GM21723 (cell line): ENCODE data around the gene UHRF1.
"Not testable (repeated sequence)": the region's sequence is repeated elsewhere in the genome, so short reads cannot be mapped to it uniquely, and the experiment has no call there.

Experiments
- ATAC-seq: cut with Tn5 transposase; IDR thresholded peaks from one replicate; pipeline ENCODE4 v1.9.1; 2021; ENCODE audit warnings: mild to moderate bottlenecking, moderate library complexity; ENCODE audit not compliant: unreplicated experiment

The UHRF1 gene

GRCh38 chr19:4909156-4909896 is at the start of gene UHRF1:
Gene UHRF1 (plus strand): TSS chr19:4909501. CDS start chr19:4910886, 1,385 bp downstream.
- ATAC-seq, result peak; percentile 20

GRCh38 chr19:4859697-4860096 is 49.6 kb upstream of the UHRF1 start:
- ATAC-seq, result no peak

GRCh38 chr19:4861147-4861546 is 48.2 kb upstream of the UHRF1 start:
- ATAC-seq, result no peak

- ATAC-seq, result no peak
Observed at GRCh38 chr19:4866595-4867424, 42.5 kb upstream of the UHRF1 start.

- ATAC-seq, result peak; percentile 60
Observed at GRCh38 chr19:4867534-4868285, 41.6 kb upstream of the UHRF1 start, which contains the start of gene PLIN3. Gene PLIN3 (minus strand): TSS chr19:4867667. CDS start chr19:4861394, 6,273 bp downstream.

- ATAC-seq, result no peak
Observed at GRCh38 chr19:4868286-4868834, 40.9 kb upstream of the UHRF1 start.

- ATAC-seq, result no peak
Observed at GRCh38 chr19:4870025-4870700, 39.1 kb upstream of the UHRF1 start.

- no peak for ATAC-seq
Observed at GRCh38 chr19:4871711-4872110, 37.6 kb upstream of the UHRF1 start.

- ATAC-seq, result no peak
Observed at GRCh38 chr19:4873930-4874329, 35.4 kb upstream of the UHRF1 start.

- no peak for ATAC-seq
Observed at GRCh38 chr19:4877753-4878490, 31.4 kb upstream of the UHRF1 start.

- ATAC-seq, result no peak
Observed at GRCh38 chr19:4878491-4878968, 30.8 kb upstream of the UHRF1 start.

GRCh38 chr19:4879041-4879440 is 30.3 kb upstream of the UHRF1 start:
- ATAC-seq, result no peak

- not testable (repeated sequence) for ATAC-seq
Observed at GRCh38 chr19:4882874-4883273, 26.4 kb upstream of the UHRF1 start.

- ATAC-seq, result not testable (repeated sequence)
Observed at GRCh38 chr19:4884993-4885392, 24.3 kb upstream of the UHRF1 start.

GRCh38 chr19:4887803-4888202 is 21.5 kb upstream of the UHRF1 start:
- not testable (repeated sequence) for ATAC-seq

- no peak for ATAC-seq
Observed at GRCh38 chr19:4889034-4889815, 20.1 kb upstream of the UHRF1 start.

GRCh38 chr19:4891066-4891465 is 18.2 kb upstream of the UHRF1 start:
- ATAC-seq, result no peak

- ATAC-seq, result not testable (repeated sequence)
Observed at GRCh38 chr19:4892962-4893361, 16.3 kb upstream of the UHRF1 start.

GRCh38 chr19:4896372-4896771 is 12.9 kb upstream of the UHRF1 start:
- no peak for ATAC-seq
